LNCaP clone FGC (cell line): ENCODE measurements around the gene CPNE6.

ENCODE experiments used
- DNase-seq: peaks from one replicate; pipeline ENCODE4 v3.0.0-alpha.2; 2011; ENCODE audit warnings: low read depth
- H3K4me3 ChIP-seq: 2 replicates; pipeline ENCODE4 v1.5.1; 2011; ENCODE audit warnings: mild to moderate bottlenecking, low read depth, low read length, control low read depth
- TF ChIP-seq, protein P1 (sequence below): IDR thresholded peaks from 2 replicates; pipeline ENCODE4 v1.5.1; 2012; ENCODE audit warnings: mild to moderate bottlenecking; ENCODE audit not compliant: control insufficient read depth, insufficient read depth; ENCODE audit errors: extremely low read depth

The CPNE6 gene

DNA sequence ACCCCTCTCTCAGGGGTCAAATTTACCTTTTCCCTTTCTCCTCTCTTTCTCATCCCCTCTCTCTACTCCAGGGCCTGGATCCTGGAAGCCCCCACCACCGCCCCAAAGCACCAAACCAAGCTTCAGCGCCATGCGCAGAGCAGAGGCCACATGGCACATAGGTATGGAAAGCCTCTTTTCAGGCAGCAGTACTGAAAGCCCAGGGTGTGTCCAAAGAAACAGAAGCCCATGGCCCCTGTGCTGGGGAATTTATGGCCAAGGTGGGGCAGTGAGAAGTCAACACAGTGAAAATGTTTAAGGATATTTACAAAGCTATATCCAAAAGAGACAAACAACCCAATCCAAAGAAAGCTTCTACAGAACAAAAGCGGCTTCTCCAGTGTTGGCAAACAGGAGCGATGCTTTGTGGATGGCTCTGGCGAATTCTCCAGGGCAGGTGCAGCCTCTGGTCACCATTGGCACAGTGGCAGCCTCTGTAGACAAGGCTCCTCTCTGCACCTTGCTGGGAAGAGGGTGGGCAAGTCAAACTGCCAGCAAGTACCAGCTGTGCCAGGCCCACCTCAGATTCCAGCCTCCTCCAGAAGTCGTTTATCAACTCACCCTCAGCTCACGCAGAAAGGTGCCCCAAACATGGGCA lies 4.7 kb upstream of the CPNE6 start:
- TF ChIP-seq, protein P1, sequence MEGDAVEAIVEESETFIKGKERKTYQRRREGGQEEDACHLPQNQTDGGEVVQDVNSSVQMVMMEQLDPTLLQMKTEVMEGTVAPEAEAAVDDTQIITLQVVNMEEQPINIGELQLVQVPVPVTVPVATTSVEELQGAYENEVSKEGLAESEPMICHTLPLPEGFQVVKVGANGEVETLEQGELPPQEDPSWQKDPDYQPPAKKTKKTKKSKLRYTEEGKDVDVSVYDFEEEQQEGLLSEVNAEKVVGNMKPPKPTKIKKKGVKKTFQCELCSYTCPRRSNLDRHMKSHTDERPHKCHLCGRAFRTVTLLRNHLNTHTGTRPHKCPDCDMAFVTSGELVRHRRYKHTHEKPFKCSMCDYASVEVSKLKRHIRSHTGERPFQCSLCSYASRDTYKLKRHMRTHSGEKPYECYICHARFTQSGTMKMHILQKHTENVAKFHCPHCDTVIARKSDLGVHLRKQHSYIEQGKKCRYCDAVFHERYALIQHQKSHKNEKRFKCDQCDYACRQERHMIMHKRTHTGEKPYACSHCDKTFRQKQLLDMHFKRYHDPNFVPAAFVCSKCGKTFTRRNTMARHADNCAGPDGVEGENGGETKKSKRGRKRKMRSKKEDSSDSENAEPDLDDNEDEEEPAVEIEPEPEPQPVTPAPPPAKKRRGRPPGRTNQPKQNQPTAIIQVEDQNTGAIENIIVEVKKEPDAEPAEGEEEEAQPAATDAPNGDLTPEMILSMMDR = no peak
- DNase-seq = no peak
- H3K4me3 ChIP-seq = no peak overlapping the region

- TF ChIP-seq, protein P1 = no peak
- no peak for DNase-seq
Measured at GRCh38 chr14:24067133-24068082, 4.0 kb upstream of the CPNE6 start.

GRCh38 chr14:24068711-24069410 lies 2.5 kb upstream of the CPNE6 start:
- no peak overlapping the region for H3K4me3 ChIP-seq
- no peak for DNase-seq
- TF ChIP-seq, protein P1 = no peak

More at GRCh38 chr14:24067133-24068082, 4.0 kb upstream of the CPNE6 start:
- no peak overlapping the region for H3K4me3 ChIP-seq

GRCh38 chr14:24069411-24069735 lies 2.0 kb upstream of the CPNE6 start:
- no peak for DNase-seq
- TF ChIP-seq, protein P1 = no peak
- H3K4me3 ChIP-seq = no peak overlapping the region

GRCh38 chr14:24070285-24071143 lies 848 bp upstream of the CPNE6 start:
- H3K4me3 ChIP-seq = no peak overlapping the region
- no peak for DNase-seq
- TF ChIP-seq, protein P1 = no peak

- TF ChIP-seq, protein P1 = no peak
- H3K4me3 ChIP-seq = no peak overlapping the region
- no peak for DNase-seq
Measured at GRCh38 chr14:24071836-24072430, 571 bp downstream of the CPNE6 start.
